ENCODE results near the gene MVB12B.

- TF ChIP-seq POLR2AphosphoS5 (IDR thresholded peaks at IDR 0.05; ENCODE audit: low read depth, low read length), result no peak
- no peak for TF ChIP-seq REST (IDR thresholded peaks at IDR 0.05; ENCODE audit: insufficient read depth in 1 of 2, low read depth in 2 of 2, low read length in 2 of 2)
- TF ChIP-seq TAF1 (IDR thresholded peaks at IDR 0.05; ENCODE audit: borderline replicate concordance, insufficient read depth, low read length), result no peak
Observed at GRCh38 chr9:126551812-126552211, 225.2 kb downstream of the MVB12B start.

Data from PFSK-1 (cell line).